Measurements from ENCODE around the gene SLC9C1. TPM values are rescaled to one million over a fixed set of nuclear protein-coding genes. Genes with fewer than 3 reads are reported as not detected.

The SLC9C1 gene
- total and polyA plus RNA-seq, 2 of the 13 experiments (the other 11 are each of a cell fraction or from before 2014, with no cell fraction given): not detected

GRCh38 chr3:112302881-112303763 is 9.1 kb upstream of the SLC9C1 start:
- Histone ChIP-seq H3K79me2 (ENCODE audit: insufficient read depth, low read length) (no peaks in the 10 kb centered on the region), H3K36me3 (replicated peaks in 1 of 2; ENCODE audit: control insufficient read depth in 1 of 2, insufficient read depth in 2 of 2, low read length in 2 of 2) (no peaks in the 10 kb centered on the region), H3K27ac (ENCODE audit: extremely low read length, insufficient read depth, low read length) (no peak overlapping the region), H3K9ac (ENCODE audit: insufficient read depth, low read depth, low read length) (no peak overlapping the region), H3K4me3 (replicated peaks in 1 of 3; ENCODE audit: insufficient read depth in 1 of 3, low read depth in 2 of 3, low read length in 3 of 3) (no peak overlapping the region), H2AFZ (ENCODE audit: low read length) (no peak overlapping the region), H3K4me2 (ENCODE audit: low read depth, low read length) (no peak overlapping the region), H3K9me3 (ENCODE audit: low read length) (no peaks in the 10 kb centered on the region), H3K27me3 (ENCODE audit: control insufficient read depth in 1 of 2, insufficient read depth in 2 of 2, low read length in 2 of 2) (no peaks in the 10 kb centered on the region), H3K4me1 (ENCODE audit: insufficient read depth, low read length) (no peaks in the 10 kb centered on the region), H4K20me1 (ENCODE audit: insufficient read depth, low read length) (no peaks in the 10 kb centered on the region)
- intact Hi-C loops (cut with micrococcal nuclease; ENCODE audit: unreplicated experiment): no loop called here
- POLR2A ChIA-PET: no interaction called here
- in situ Hi-C loops (cut with HindIII; ENCODE audit: extremely low pct_ligation_motif_present, low pct_unique_long_range_greater_than_20kb): no loop called here
- ATAC-seq: no peak
- CTCF ChIA-PET (ENCODE audit: low intra/inter-chr PET ratio, low total read pairs): no interaction called here
- TF ChIP-seq ATRX (CRISPR knock-in tag; IDR thresholded peaks at IDR 0.05; ENCODE audit: borderline replicate concordance) (no peak), CBX1 (IDR thresholded peaks at IDR 0.05; ENCODE audit: low read depth) (no peak), ZKSCAN5 (CRISPR knock-in tag; IDR thresholded peaks at IDR 0.05) (no peak), CHD4 (IDR thresholded peaks at IDR 0.05; ENCODE audit: borderline replicate concordance, low read length) (no peak), NFIB (CRISPR knock-in tag; IDR thresholded peaks at IDR 0.05; ENCODE audit: borderline replicate concordance) (no peak), NONO (IDR thresholded peaks at IDR 0.05) (no peak), NONO (CRISPR knock-in tag; conservative IDR thresholded peaks at IDR 0.05) (no peak), KDM1A (CRISPR knock-in tag; IDR thresholded peaks at IDR 0.05) (no peak), SP4 (CRISPR knock-in tag; IDR thresholded peaks at IDR 0.05) (no peak), ZNF44 (CRISPR knock-in tag; IDR thresholded peaks at IDR 0.05) (no peak), HIVEP1 (CRISPR knock-in tag; IDR thresholded peaks at IDR 0.05) (no peak), TCF12 (IDR thresholded peaks at IDR 0.05) (no peak), TCF12 (CRISPR knock-in tag; IDR thresholded peaks at IDR 0.05) (no peak), ZBTB20 (CRISPR knock-in tag; IDR thresholded peaks at IDR 0.05; ENCODE audit: borderline replicate concordance, low read depth) (no peak), ZNF773 (CRISPR knock-in tag; IDR thresholded peaks at IDR 0.05; ENCODE audit: borderline replicate concordance) (no peak), NCOA5 (CRISPR knock-in tag; IDR thresholded peaks at IDR 0.05) (no peak)
- WGBS (ENCODE audit: low lambda C conversion rate): 39% methylated on average over 12 of the region's 12 CpGs
- FAIRE-seq: no peak
- DNase-seq (ENCODE audit: low spot score): no peak
- BruUV-seq (replicated peaks): no TSS peak
